ENCODE data around the gene SLC18B1.

The SLC18B1 gene

GRCh38 chr6:132742495-132742894 is 55.9 kb downstream of the SLC18B1 start:
- DNase-seq (ENCODE audit: low spot score) = no peak

GRCh38 chr6:132741281-132741680 is 57.2 kb downstream of the SLC18B1 start:
- DNase-seq (ENCODE audit: low spot score) = no peak

GRCh38 chr6:132736239-132736638 is 62.2 kb downstream of the SLC18B1 start:
- DNase-seq (ENCODE audit: low spot score) = no peak

- DNase-seq (ENCODE audit: low spot score) = peak; percentile 15
Observed at GRCh38 chr6:132734694-132735236, 63.7 kb downstream of the SLC18B1 start.

- DNase-seq (ENCODE audit: low spot score) = no peak
Observed at GRCh38 chr6:132733814-132734213, 64.6 kb downstream of the SLC18B1 start.

GRCh38 chr6:132733283-132733682 is 65.2 kb downstream of the SLC18B1 start:
- no peak for DNase-seq (ENCODE audit: low spot score)

- DNase-seq (ENCODE audit: low spot score) = no peak
Observed at GRCh38 chr6:132731086-132731485, 67.4 kb downstream of the SLC18B1 start.

- no peak for DNase-seq (ENCODE audit: low spot score)
Observed at GRCh38 chr6:132730560-132730959, 67.9 kb downstream of the SLC18B1 start.

GRCh38 chr6:132728616-132729015 is 69.8 kb downstream of the SLC18B1 start:
- DNase-seq (ENCODE audit: low spot score) = no peak

- DNase-seq (ENCODE audit: low spot score) = no peak
Observed at GRCh38 chr6:132726608-132726975, 71.8 kb downstream of the SLC18B1 start.

GRCh38 chr6:132725947-132726607 is 72.4 kb downstream of the SLC18B1 start:
- DNase-seq (ENCODE audit: low spot score) = no peak

GRCh38 chr6:132725471-132725870 is 73.0 kb downstream of the SLC18B1 start:
- DNase-seq (ENCODE audit: low spot score) = no peak

GRCh38 chr6:132719736-132720448 is 78.5 kb downstream of the SLC18B1 start:
- no peak for DNase-seq (ENCODE audit: low spot score)
